Measurements from ENCODE around the gene SLC6A19. TPM values are rescaled to one million over a fixed set of nuclear protein-coding genes. Genes with fewer than 3 reads are reported as not detected.

Gene SLC6A19
- polyA plus RNA-seq, 4 donors, result 56.3 to 199 (median 166) TPM

DNA sequence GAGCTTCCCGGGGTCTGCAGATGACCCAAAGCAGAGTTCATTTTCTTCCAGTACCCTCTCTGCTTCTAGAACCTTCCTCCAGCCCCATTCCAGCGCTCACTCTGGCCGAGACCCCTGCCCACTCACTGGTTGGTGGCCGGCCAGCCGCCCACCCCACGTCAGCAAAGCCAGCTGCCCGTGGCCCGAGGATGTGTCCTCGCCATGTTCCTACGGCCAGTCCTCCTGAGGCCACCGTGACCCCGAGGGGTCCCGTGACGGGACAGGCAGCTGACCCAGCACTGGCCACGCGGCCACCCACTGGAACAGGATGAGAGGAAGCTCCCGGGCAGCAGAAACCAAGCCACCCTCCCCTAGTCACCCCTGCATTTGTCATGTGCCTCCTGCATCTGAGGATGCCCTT, 39.1 kb upstream of the SLC6A19 start:
- FAIRE-seq (no peak), DNase-seq (no peak)
- Histone ChIP-seq H3K4me3 (ENCODE audit: low read depth in 1 of 3, low read length in 3 of 3) (no peak overlapping the region), H3K4me1 (ENCODE audit: control insufficient read depth in 3 of 3, insufficient read depth in 2 of 3, low read depth in 1 of 3, low read length in 2 of 3) (peaks cover 0 to 13% (median 2%) of the 10 kb centered on the region in 3 donors), H3K36me3 (ENCODE audit: control insufficient read depth in 3 of 3, insufficient read depth in 2 of 3, low read depth in 1 of 3, low read length in 3 of 3) (no peaks in the 10 kb centered on the region), H3K9me3 (ENCODE audit: control insufficient read depth in 2 of 2, insufficient read depth in 1 of 2, low read depth in 1 of 2, low read length in 1 of 2) (peaks cover 0 to 5% of the 10 kb centered on the region in 2 donors), H3K27me3 (ENCODE audit: control insufficient read depth in 3 of 3, insufficient read depth in 3 of 3, low read length in 3 of 3) (no peaks in the 10 kb centered on the region), H3K27ac (ENCODE audit: low read depth in 1 of 3, low read length in 2 of 3) (no peak overlapping the region)
- 71 to 82% (median 79%) methylated on average over 13 to 17 of the region's 17 CpGs for WGBS, 3 donors

DNA sequence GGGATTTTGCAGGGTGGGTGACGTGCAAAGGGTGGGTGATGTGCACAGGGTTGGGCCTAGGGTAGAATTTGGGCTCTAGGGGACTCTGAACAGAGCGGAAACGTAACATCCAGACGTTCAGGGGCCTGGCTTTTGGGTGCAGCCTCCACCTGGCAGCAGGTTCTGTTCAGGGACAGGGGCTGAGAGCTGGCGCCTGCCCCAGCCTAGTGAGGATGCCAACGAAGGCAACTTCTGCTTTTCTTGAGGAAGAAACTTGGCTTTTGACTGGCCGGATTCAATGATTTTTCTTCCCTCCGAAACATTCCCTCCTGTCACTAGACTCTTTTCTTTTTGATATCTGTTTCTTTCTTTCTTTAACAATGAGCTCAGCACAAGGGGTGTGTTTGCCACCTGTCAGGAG, 38.6 kb upstream of the SLC6A19 start:
- FAIRE-seq (no peak), DNase-seq (no peak)
- Histone ChIP-seq H3K4me1 (ENCODE audit: control insufficient read depth in 3 of 3, insufficient read depth in 2 of 3, low read depth in 1 of 3, low read length in 2 of 3) (peaks cover 0 to 13% (median 2%) of the 10 kb centered on the region in 3 donors), H3K36me3 (ENCODE audit: control insufficient read depth in 3 of 3, insufficient read depth in 2 of 3, low read depth in 1 of 3, low read length in 3 of 3) (no peaks in the 10 kb centered on the region), H3K27ac (ENCODE audit: low read depth in 1 of 3, low read length in 2 of 3) (no peak overlapping the region), H3K9me3 (ENCODE audit: control insufficient read depth in 2 of 2, insufficient read depth in 1 of 2, low read depth in 1 of 2, low read length in 1 of 2) (peaks cover 0 to 4% of the 10 kb centered on the region in 2 donors), H3K27me3 (ENCODE audit: control insufficient read depth in 3 of 3, insufficient read depth in 3 of 3, low read length in 3 of 3) (no peaks in the 10 kb centered on the region), H3K4me3 (ENCODE audit: low read depth in 1 of 3, low read length in 3 of 3) (no peak overlapping the region)
- 71 to 78% (median 76%) methylated on average over 8 of the region's 8 CpGs for WGBS, 3 donors

DNA sequence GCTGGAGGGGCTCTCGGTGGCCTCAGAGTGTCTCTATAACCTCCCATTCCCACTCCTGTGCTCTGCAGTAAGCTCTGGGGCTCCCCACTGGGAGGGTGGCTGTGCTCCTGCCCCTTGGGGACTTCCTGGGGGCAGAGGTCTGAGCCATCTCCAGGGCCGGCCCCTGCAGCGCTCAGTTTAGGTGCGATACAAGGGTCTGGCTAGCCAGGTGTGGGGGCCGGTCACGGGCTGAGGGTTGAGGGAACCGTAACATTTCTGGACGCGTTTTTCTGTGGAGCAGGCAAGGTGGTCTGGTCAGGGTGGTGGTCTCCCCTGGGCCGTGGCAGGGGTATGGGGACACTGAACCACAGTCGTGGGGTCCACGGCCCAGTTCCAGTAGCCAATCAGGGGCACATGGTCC, 38.0 kb upstream of the SLC6A19 start:
- H3K4me1 ChIP-seq (ENCODE audit: control insufficient read depth in 3 of 3, insufficient read depth in 2 of 3, low read depth in 1 of 3, low read length in 2 of 3), result peaks cover 0 to 19% (median 2%) of the 10 kb centered on the region in 3 donors
- no peaks in the 10 kb centered on the region for H3K36me3 ChIP-seq (ENCODE audit: control insufficient read depth in 3 of 3, insufficient read depth in 2 of 3, low read depth in 1 of 3, low read length in 3 of 3)
- H3K27me3 ChIP-seq (ENCODE audit: control insufficient read depth in 3 of 3, insufficient read depth in 3 of 3, low read length in 3 of 3), result no peaks in the 10 kb centered on the region
- H3K27ac ChIP-seq (ENCODE audit: low read depth in 1 of 3, low read length in 2 of 3), result no peak overlapping the region
- no peak overlapping the region for H3K4me3 ChIP-seq (ENCODE audit: low read depth in 1 of 3, low read length in 3 of 3)
- WGBS, 3 donors, result 90 to 95% (median 91%) methylated on average over 12 of the region's 12 CpGs
- H3K9me3 ChIP-seq (ENCODE audit: control insufficient read depth in 2 of 2, insufficient read depth in 1 of 2, low read depth in 1 of 2, low read length in 1 of 2), result peaks cover 0 to 4% of the 10 kb centered on the region in 2 donors
- DNase-seq (no peak), FAIRE-seq (no peak)

DNA sequence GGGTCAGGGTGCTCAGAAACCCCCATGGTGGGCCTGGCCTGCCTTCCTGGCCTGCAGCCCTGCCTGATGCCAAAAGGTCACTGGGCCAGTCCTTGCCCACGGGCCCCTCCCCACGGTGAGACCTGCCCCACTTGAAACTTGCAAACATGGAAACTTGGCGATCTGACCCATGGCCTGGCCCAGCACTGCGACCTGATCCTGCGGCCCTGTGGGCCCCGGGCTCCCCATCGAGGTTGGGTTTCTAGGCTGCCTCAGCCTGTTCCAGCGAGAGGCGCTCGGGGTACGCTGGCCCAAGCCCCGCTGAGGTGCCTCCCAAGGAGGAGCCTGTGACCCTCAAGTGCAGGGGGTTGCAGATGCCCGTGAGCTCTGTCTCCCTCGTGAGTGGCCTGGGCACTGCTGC, 37.5 kb upstream of the SLC6A19 start:
- DNase-seq (no peak), FAIRE-seq (no peak)
- Histone ChIP-seq H3K4me3 (ENCODE audit: low read depth in 1 of 3, low read length in 3 of 3) (no peak overlapping the region), H3K36me3 (ENCODE audit: control insufficient read depth in 3 of 3, insufficient read depth in 2 of 3, low read depth in 1 of 3, low read length in 3 of 3) (no peaks in the 10 kb centered on the region), H3K27me3 (ENCODE audit: control insufficient read depth in 3 of 3, insufficient read depth in 3 of 3, low read length in 3 of 3) (no peaks in the 10 kb centered on the region), H3K27ac (ENCODE audit: low read depth in 1 of 3, low read length in 2 of 3) (no peak overlapping the region), H3K9me3 (ENCODE audit: control insufficient read depth in 2 of 2, insufficient read depth in 1 of 2, low read depth in 1 of 2, low read length in 1 of 2) (peaks cover 0 to 4% of the 10 kb centered on the region in 2 donors), H3K4me1 (ENCODE audit: control insufficient read depth in 3 of 3, insufficient read depth in 2 of 3, low read depth in 1 of 3, low read length in 2 of 3) (peaks cover 0 to 23% (median 2%) of the 10 kb centered on the region in 3 donors)
- WGBS, 3 donors, result 77 to 85% (median 81%) methylated on average over 14 of the region's 14 CpGs

DNA sequence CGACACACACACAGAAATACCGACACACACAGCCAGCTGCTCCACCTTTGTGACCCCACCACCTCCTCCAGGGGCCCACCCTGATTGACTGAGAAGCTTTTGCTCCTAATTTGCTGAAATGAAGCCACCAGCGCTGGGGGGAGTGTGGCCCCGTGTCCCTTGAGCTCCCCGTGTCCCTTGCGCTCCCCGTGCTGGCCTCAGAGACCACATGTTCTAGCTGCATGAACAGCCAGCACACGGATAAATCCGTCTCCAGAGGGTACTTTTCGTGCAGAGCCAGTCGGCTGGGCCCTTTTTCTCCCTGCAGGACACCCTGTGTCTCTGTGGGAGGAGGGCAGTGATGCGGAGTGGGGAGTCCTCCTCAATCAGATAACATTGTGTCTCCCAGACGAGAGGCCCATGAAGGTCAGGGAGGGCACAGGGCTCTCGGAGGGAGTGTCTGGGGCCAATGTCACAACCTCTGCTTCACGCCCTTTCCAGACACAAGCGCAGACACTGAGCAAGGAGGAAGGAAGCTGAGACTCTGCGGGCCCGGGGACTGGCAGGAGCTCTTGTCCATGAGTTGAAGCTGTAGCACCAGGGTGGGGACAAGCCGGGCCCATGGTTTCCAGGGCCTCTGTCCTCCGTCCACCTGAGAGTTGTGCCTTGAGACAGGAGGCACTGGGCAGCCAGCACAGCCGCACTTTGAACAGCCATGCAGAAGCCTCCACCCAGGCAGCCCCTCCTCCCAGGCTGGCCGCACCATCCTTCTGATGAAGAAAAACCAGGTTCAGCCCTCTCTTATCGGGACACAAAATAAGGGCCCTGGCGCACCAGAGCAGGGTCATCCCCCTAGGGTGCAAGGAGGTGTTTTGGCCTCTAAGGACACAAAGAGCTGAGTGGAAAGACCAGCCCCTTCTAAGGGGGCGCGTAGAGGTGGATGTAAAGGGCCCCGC, 36.4 kb upstream of the SLC6A19 start:
- H3K27me3 ChIP-seq (ENCODE audit: control insufficient read depth in 3 of 3, insufficient read depth in 3 of 3, low read length in 3 of 3), result no peaks in the 10 kb centered on the region
- WGBS, 3 donors, result 40 to 68% (median 58%) methylated on average over 27 of the region's 27 CpGs
- peak; percentile 64 for DNase-seq
- H3K4me3 ChIP-seq (ENCODE audit: low read depth in 1 of 3, low read length in 3 of 3), result no peak overlapping the region
- H3K9me3 ChIP-seq (ENCODE audit: control insufficient read depth in 2 of 2, insufficient read depth in 1 of 2, low read depth in 1 of 2, low read length in 1 of 2), result peaks cover 0 to 4% of the 10 kb centered on the region in 2 donors
- no peak for FAIRE-seq
- peak overlapping the region in 2 of 3 donors; percentile 14 to 39 for H3K27ac ChIP-seq (ENCODE audit: low read depth in 1 of 3, low read length in 2 of 3)
- peaks cover 0 to 23% (median 2%) of the 10 kb centered on the region in 3 donors for H3K4me1 ChIP-seq (ENCODE audit: control insufficient read depth in 3 of 3, insufficient read depth in 2 of 3, low read depth in 1 of 3, low read length in 2 of 3)
- H3K36me3 ChIP-seq (ENCODE audit: control insufficient read depth in 3 of 3, insufficient read depth in 2 of 3, low read depth in 1 of 3, low read length in 3 of 3), result peaks cover 0 to 5% (median 0%) of the 10 kb centered on the region in 3 donors

DNA sequence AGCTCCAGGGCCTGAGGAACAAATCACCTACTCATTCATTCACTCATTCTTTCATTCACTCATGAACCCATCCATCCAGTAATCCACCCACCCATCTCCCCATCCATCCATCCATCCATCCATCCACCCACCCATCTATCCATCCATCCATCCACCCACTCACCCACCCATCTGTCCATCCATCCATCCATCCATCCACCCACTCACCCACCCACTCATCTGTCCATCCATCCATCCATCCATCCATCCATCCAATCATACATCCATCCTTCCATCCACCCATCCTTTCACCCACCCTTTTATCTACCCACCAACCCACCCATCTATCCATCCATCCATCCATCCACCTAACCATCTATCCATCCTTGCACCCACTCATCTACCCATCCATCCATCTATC, 35.5 kb upstream of the SLC6A19 start:
- no peak for DNase-seq
- no peak for FAIRE-seq
- peaks cover 0 to 4% of the 10 kb centered on the region in 2 donors for H3K9me3 ChIP-seq (ENCODE audit: control insufficient read depth in 2 of 2, insufficient read depth in 1 of 2, low read depth in 1 of 2, low read length in 1 of 2)

DNA sequence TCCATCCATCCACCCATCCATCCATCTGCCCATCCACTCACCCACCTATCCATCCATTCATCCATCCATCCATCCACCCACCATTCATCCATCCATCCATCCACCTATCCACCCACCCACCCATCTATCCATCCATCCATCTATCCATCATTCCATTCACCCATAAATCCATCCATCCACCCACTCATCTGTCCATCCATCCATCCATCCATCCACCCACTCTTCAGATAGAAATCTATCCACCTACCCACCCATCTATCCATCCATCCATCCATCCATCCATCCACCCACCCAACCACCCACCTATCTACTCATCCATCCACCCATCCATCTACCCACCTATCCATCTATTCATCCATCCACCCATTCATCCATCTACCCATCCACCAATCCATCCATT, 35.0 kb upstream of the SLC6A19 start:
- peaks cover 0 to 5% (median 0%) of the 10 kb centered on the region in 3 donors for H3K36me3 ChIP-seq (ENCODE audit: control insufficient read depth in 3 of 3, insufficient read depth in 2 of 3, low read depth in 1 of 3, low read length in 3 of 3)
- FAIRE-seq (no peak), DNase-seq (no peak)
- no peak overlapping the region for H3K4me3 ChIP-seq (ENCODE audit: low read depth in 1 of 3, low read length in 3 of 3)
- H3K27me3 ChIP-seq (ENCODE audit: control insufficient read depth in 3 of 3, insufficient read depth in 3 of 3, low read length in 3 of 3), result no peaks in the 10 kb centered on the region
- no peaks in the 10 kb centered on the region for H3K9me3 ChIP-seq (ENCODE audit: control insufficient read depth in 2 of 2, insufficient read depth in 1 of 2, low read depth in 1 of 2, low read length in 1 of 2)
- no peak overlapping the region for H3K27ac ChIP-seq (ENCODE audit: low read depth in 1 of 3, low read length in 2 of 3)
- peaks cover 0 to 23% (median 2%) of the 10 kb centered on the region in 3 donors for H3K4me1 ChIP-seq (ENCODE audit: control insufficient read depth in 3 of 3, insufficient read depth in 2 of 3, low read depth in 1 of 3, low read length in 2 of 3)

More for the DNA sequence above, 35.5 kb upstream of the SLC6A19 start:
- Histone ChIP-seq H3K36me3 (ENCODE audit: control insufficient read depth in 3 of 3, insufficient read depth in 2 of 3, low read depth in 1 of 3, low read length in 3 of 3) (peaks cover 0 to 5% (median 0%) of the 10 kb centered on the region in 3 donors), H3K27me3 (ENCODE audit: control insufficient read depth in 3 of 3, insufficient read depth in 3 of 3, low read length in 3 of 3) (no peaks in the 10 kb centered on the region), H3K4me3 (ENCODE audit: low read depth in 1 of 3, low read length in 3 of 3) (no peak overlapping the region), H3K27ac (ENCODE audit: low read depth in 1 of 3, low read length in 2 of 3) (no peak overlapping the region), H3K4me1 (ENCODE audit: control insufficient read depth in 3 of 3, insufficient read depth in 2 of 3, low read depth in 1 of 3, low read length in 2 of 3) (peaks cover 0 to 23% (median 2%) of the 10 kb centered on the region in 3 donors)

DNA sequence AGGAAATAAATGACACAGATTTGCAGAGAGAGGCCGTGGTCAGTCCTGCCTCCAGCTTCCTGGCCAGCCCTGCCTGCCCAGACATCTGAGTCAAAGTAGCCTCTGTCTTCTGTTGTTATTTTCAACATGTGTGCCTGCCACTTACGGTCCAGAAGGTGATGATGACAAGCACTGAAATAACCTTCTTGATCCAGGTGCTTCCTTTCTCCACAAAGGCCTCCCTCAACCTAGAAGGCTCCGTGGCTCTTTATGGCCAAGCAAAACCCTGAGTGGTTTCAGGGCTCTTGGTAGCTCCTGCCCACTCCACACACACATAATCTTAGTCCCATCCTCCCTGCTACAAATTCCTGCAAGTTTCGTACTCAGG, 34.1 kb upstream of the SLC6A19 start:
- Histone ChIP-seq H3K36me3 (ENCODE audit: control insufficient read depth in 3 of 3, insufficient read depth in 2 of 3, low read depth in 1 of 3, low read length in 3 of 3) (peaks cover 0 to 15% (median 0%) of the 10 kb centered on the region in 3 donors), H3K27ac (ENCODE audit: low read depth in 1 of 3, low read length in 2 of 3) (no peak overlapping the region), H3K4me3 (ENCODE audit: low read depth in 1 of 3, low read length in 3 of 3) (no peak overlapping the region), H3K9me3 (ENCODE audit: control insufficient read depth in 2 of 2, insufficient read depth in 1 of 2, low read depth in 1 of 2, low read length in 1 of 2) (no peaks in the 10 kb centered on the region), H3K4me1 (ENCODE audit: control insufficient read depth in 3 of 3, insufficient read depth in 2 of 3, low read depth in 1 of 3, low read length in 2 of 3) (peaks cover 0 to 23% (median 0%) of the 10 kb centered on the region in 3 donors), H3K27me3 (ENCODE audit: control insufficient read depth in 3 of 3, insufficient read depth in 3 of 3, low read length in 3 of 3) (no peaks in the 10 kb centered on the region)
- FAIRE-seq (no peak), DNase-seq (no peak)
- WGBS, 3 donors, result 34 to 45% (median 38%) methylated on average over 4 of the region's 4 CpGs
